HEK293 (cell line): Measurements from ENCODE around the gene POU2AF1.

ENCODE experiments used
- CTCF ChIA-PET: fragments of 350-600 bp; formaldehyde crosslinking; extraction: SDS; loops from one replicate; lab custom pipeline; 2021; ENCODE audit warnings: antibody characterized with exemption; lab: Yijun Ruan, JAX
- POLR2A ChIA-PET: fragments of 300-600 bp; formaldehyde crosslinking; extraction: SDS; loops from one replicate; lab custom pipeline; 2020; ENCODE audit warnings: antibody characterized with exemption, inconsistent platforms; lab: Yijun Ruan, JAX
- H3K27ac ChIP-seq: fragments of 200-500 bp; sonication (Bioruptor generic); 2 replicates; pipeline ENCODE4 v1.5.1; 2014; ENCODE audit warnings: low read depth, low read length, control low read depth, inconsistent platforms; ENCODE audit errors: extremely low read depth
- H3K36me3 ChIP-seq, 2 experiments: fragments of 200-500 bp in 1 of 2; sonication (Bioruptor generic) in 1 of 2; 1 replicate in 1 of 2; 2 replicates in 1 of 2; pipeline ENCODE4 v1.5.1; 2014 to 2017; ENCODE audit warnings: inconsistent platforms in 2 of 2, low read length in 2 of 2; ENCODE audit not compliant: control insufficient read depth in 2 of 2, insufficient read depth in 1 of 2
- H3K4me1 ChIP-seq: fragments of 200-500 bp; sonication (Bioruptor generic); 2 replicates; pipeline ENCODE4 v1.5.1; 2014; ENCODE audit warnings: mild to moderate bottlenecking, low read length, inconsistent platforms; ENCODE audit not compliant: control insufficient read depth, insufficient read depth
- H3K4me3 ChIP-seq: 2 replicates; pipeline ENCODE4 v1.5.1; 2011; ENCODE audit warnings: low read depth, mild to moderate bottlenecking, control low read depth, low read length, moderate library complexity
- H3K9me3 ChIP-seq: fragments of 200-500 bp; sonication (Bioruptor generic); 2 replicates; pipeline ENCODE4 v1.5.1; 2014; ENCODE audit warnings: low read depth, low read length, inconsistent platforms; ENCODE audit not compliant: control insufficient read depth, insufficient read depth
- BCL11B ChIP-seq: fragments of 450-650 bp; formaldehyde crosslinking; IDR thresholded peaks from 2 replicates; pipeline ENCODE4 v1.5.1; 2016; ENCODE audit warnings: low read depth, missing biosample characterization, missing genetic modification characterization
- FEZF1 ChIP-seq: fragments of 450-650 bp; formaldehyde crosslinking; IDR thresholded peaks from 2 replicates; pipeline ENCODE4 v1.5.1; 2016; ENCODE audit warnings: missing biosample characterization, missing genetic modification characterization
- GFI1B ChIP-seq: fragments of 450-650 bp; formaldehyde crosslinking; IDR thresholded peaks from 2 replicates; pipeline ENCODE4 v1.5.1; 2016; ENCODE audit warnings: missing biosample characterization, missing genetic modification characterization
- GLIS1 ChIP-seq: fragments of 450-650 bp; formaldehyde crosslinking; IDR thresholded peaks from 2 replicates; pipeline ENCODE4 v1.5.1; 2016; ENCODE audit warnings: missing biosample characterization, missing genetic modification characterization
- IKZF3 ChIP-seq: fragments of 450-650 bp; IDR thresholded peaks from 2 replicates; pipeline ENCODE4 v1.5.0; 2018; ENCODE audit warnings: missing biosample characterization, mild to moderate bottlenecking, missing genetic modification characterization, moderate library complexity
- KLF17 ChIP-seq: fragments of 450-650 bp; formaldehyde crosslinking; IDR thresholded peaks from 2 replicates; pipeline ENCODE4 v1.5.1; 2016; ENCODE audit warnings: missing biosample characterization, missing genetic modification characterization
- RBAK ChIP-seq: fragments of 450-650 bp; formaldehyde crosslinking; IDR thresholded peaks from 2 replicates; pipeline ENCODE4 v1.5.1; 2016; ENCODE audit warnings: missing biosample characterization, missing genetic modification characterization
- SALL2 ChIP-seq: fragments of 450-650 bp; formaldehyde crosslinking; IDR thresholded peaks from 2 replicates; pipeline ENCODE4 v1.5.0; 2017; ENCODE audit warnings: missing biosample characterization, mild to moderate bottlenecking, missing genetic modification characterization, borderline replicate concordance
- SP3 ChIP-seq: fragments of 450-650 bp; formaldehyde crosslinking; IDR thresholded peaks from 2 replicates; pipeline ENCODE4 v1.5.1; 2016; ENCODE audit warnings: missing biosample characterization, missing genetic modification characterization
- ZBTB17 ChIP-seq: fragments of 450-650 bp; formaldehyde crosslinking; IDR thresholded peaks from 2 replicates; pipeline ENCODE4 v1.5.1; 2016; ENCODE audit warnings: missing biosample characterization, missing genetic modification characterization
- ZBTB21 ChIP-seq: fragments of 450-650 bp; formaldehyde crosslinking; IDR thresholded peaks from 2 replicates; pipeline ENCODE4 v1.5.1; 2017; ENCODE audit warnings: missing biosample characterization, missing genetic modification characterization
- ZNF10 ChIP-seq: fragments of 450-650 bp; formaldehyde crosslinking; IDR thresholded peaks from 2 replicates; pipeline ENCODE4 v1.5.1; 2017; ENCODE audit warnings: missing biosample characterization, missing genetic modification characterization
- ZNF157 ChIP-seq: fragments of 450-650 bp; formaldehyde crosslinking; IDR thresholded peaks from 2 replicates; pipeline ENCODE4 v1.5.1; 2016; ENCODE audit warnings: missing biosample characterization, missing genetic modification characterization
- ZNF266 ChIP-seq: fragments of 450-650 bp; formaldehyde crosslinking; IDR thresholded peaks from 2 replicates; pipeline ENCODE4 v1.5.1; 2016; ENCODE audit warnings: missing biosample characterization, missing genetic modification characterization, low read depth
- ZNF292 ChIP-seq: fragments of 450-650 bp; formaldehyde crosslinking; IDR thresholded peaks from 2 replicates; pipeline ENCODE4 v1.5.1; 2016; ENCODE audit warnings: low read depth, missing biosample characterization, missing genetic modification characterization, borderline replicate concordance
- ZNF324 ChIP-seq: fragments of 450-650 bp; formaldehyde crosslinking; IDR thresholded peaks from 2 replicates; pipeline ENCODE4 v1.5.1; 2016; ENCODE audit warnings: missing biosample characterization, missing genetic modification characterization
- ZNF335 ChIP-seq: fragments of 450-650 bp; formaldehyde crosslinking; conservative IDR thresholded peaks from 2 replicates; pipeline ENCODE4 v1.5.1; 2016; ENCODE audit warnings: missing biosample characterization, missing genetic modification characterization
- ZNF391 ChIP-seq: fragments of 450-650 bp; formaldehyde crosslinking; IDR thresholded peaks from 2 replicates; pipeline ENCODE4 v1.5.1; 2016; ENCODE audit warnings: low read depth, missing biosample characterization, missing genetic modification characterization, borderline replicate concordance
- ZNF544 ChIP-seq: fragments of 450-650 bp; formaldehyde crosslinking; IDR thresholded peaks from 2 replicates; pipeline ENCODE4 v1.5.0; 2017; ENCODE audit warnings: missing biosample characterization, missing genetic modification characterization
- ZNF610 ChIP-seq: fragments of 450-650 bp; formaldehyde crosslinking; IDR thresholded peaks from 2 replicates; pipeline ENCODE4 v1.5.1; 2016; ENCODE audit warnings: missing biosample characterization, missing genetic modification characterization, borderline replicate concordance
- ZNF701 ChIP-seq: fragments of 450-650 bp; formaldehyde crosslinking; IDR thresholded peaks from 2 replicates; pipeline ENCODE4 v1.5.1; 2016; ENCODE audit warnings: missing biosample characterization, missing genetic modification characterization
- ZNF837 ChIP-seq: fragments of 450-650 bp; formaldehyde crosslinking; IDR thresholded peaks from 2 replicates; pipeline ENCODE4 v1.5.1; 2016; ENCODE audit warnings: missing biosample characterization, missing genetic modification characterization
- TF ChIP-seq, protein P1 (sequence below): fragments of 450-650 bp; formaldehyde crosslinking; IDR thresholded peaks from 2 replicates; pipeline ENCODE4 v1.5.1; 2016; ENCODE audit warnings: missing biosample characterization, missing genetic modification characterization, borderline replicate concordance
- TF ChIP-seq, protein P2 (sequence below): fragments of 450-650 bp; formaldehyde crosslinking; IDR thresholded peaks from 2 replicates; pipeline ENCODE4 v1.5.0; 2017; ENCODE audit warnings: missing biosample characterization, missing genetic modification characterization, borderline replicate concordance
- TF ChIP-seq, protein P3 (sequence below): fragments of 450-650 bp; formaldehyde crosslinking; IDR thresholded peaks from 2 replicates; pipeline ENCODE4 v1.5.1; 2016; ENCODE audit warnings: missing biosample characterization, missing genetic modification characterization

The POU2AF1 gene

GRCh38 chr11:111336062-111336461 is 43.0 kb downstream of the POU2AF1 start:
- Histone ChIP-seq H3K27ac (no peak overlapping the region), H3K4me3 (no peak overlapping the region), H3K4me1 (peaks cover 4% of the 10 kb centered on the region; the same call in 1 of the 2 replicates), H3K9me3 (no peaks in the 10 kb centered on the region), H3K36me3 (no peaks in the 10 kb centered on the region)
- POLR2A ChIA-PET: interaction anchor here (0.6 kb wide), 1 partner anchor 15 kb away, joined by 4 read pairs; no protein-coding TSS in a partner anchor
- CTCF ChIA-PET: no interaction called here
- TF ChIP-seq ZNF335 (tag by site-specific recombination) (no peak), ZNF266 (tag by site-specific recombination) (no peak), SALL2 (tag by site-specific recombination) (no peak), ZBTB21 (tag by site-specific recombination) (no peak), ZNF391 (tag by site-specific recombination) (no peak), ZNF324 (tag by site-specific recombination) (no peak), IKZF3 (tag by site-specific recombination) (no peak), FEZF1 (tag by site-specific recombination) (no peak), ZNF837 (tag by site-specific recombination) (no peak), RBAK (tag by site-specific recombination) (no peak), ZNF157 (tag by site-specific recombination) (no peak), ZNF10 (tag by site-specific recombination) (no peak), ZNF292 (no peak), BCL11B (tag by site-specific recombination) (no peak), SP3 (tag by site-specific recombination) (no peak), GLIS1 (no peak), GFI1B (no peak)
- TF ChIP-seq, protein P1, sequence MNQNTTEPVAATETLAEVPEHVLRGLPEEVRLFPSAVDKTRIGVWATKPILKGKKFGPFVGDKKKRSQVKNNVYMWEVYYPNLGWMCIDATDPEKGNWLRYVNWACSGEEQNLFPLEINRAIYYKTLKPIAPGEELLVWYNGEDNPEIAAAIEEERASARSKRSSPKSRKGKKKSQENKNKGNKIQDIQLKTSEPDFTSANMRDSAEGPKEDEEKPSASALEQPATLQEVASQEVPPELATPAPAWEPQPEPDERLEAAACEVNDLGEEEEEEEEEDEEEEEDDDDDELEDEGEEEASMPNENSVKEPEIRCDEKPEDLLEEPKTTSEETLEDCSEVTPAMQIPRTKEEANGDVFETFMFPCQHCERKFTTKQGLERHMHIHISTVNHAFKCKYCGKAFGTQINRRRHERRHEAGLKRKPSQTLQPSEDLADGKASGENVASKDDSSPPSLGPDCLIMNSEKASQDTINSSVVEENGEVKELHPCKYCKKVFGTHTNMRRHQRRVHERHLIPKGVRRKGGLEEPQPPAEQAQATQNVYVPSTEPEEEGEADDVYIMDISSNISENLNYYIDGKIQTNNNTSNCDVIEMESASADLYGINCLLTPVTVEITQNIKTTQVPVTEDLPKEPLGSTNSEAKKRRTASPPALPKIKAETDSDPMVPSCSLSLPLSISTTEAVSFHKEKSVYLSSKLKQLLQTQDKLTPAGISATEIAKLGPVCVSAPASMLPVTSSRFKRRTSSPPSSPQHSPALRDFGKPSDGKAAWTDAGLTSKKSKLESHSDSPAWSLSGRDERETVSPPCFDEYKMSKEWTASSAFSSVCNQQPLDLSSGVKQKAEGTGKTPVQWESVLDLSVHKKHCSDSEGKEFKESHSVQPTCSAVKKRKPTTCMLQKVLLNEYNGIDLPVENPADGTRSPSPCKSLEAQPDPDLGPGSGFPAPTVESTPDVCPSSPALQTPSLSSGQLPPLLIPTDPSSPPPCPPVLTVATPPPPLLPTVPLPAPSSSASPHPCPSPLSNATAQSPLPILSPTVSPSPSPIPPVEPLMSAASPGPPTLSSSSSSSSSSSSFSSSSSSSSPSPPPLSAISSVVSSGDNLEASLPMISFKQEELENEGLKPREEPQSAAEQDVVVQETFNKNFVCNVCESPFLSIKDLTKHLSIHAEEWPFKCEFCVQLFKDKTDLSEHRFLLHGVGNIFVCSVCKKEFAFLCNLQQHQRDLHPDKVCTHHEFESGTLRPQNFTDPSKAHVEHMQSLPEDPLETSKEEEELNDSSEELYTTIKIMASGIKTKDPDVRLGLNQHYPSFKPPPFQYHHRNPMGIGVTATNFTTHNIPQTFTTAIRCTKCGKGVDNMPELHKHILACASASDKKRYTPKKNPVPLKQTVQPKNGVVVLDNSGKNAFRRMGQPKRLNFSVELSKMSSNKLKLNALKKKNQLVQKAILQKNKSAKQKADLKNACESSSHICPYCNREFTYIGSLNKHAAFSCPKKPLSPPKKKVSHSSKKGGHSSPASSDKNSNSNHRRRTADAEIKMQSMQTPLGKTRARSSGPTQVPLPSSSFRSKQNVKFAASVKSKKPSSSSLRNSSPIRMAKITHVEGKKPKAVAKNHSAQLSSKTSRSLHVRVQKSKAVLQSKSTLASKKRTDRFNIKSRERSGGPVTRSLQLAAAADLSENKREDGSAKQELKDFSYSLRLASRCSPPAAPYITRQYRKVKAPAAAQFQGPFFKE: no peak
- TF ChIP-seq, protein P2, sequence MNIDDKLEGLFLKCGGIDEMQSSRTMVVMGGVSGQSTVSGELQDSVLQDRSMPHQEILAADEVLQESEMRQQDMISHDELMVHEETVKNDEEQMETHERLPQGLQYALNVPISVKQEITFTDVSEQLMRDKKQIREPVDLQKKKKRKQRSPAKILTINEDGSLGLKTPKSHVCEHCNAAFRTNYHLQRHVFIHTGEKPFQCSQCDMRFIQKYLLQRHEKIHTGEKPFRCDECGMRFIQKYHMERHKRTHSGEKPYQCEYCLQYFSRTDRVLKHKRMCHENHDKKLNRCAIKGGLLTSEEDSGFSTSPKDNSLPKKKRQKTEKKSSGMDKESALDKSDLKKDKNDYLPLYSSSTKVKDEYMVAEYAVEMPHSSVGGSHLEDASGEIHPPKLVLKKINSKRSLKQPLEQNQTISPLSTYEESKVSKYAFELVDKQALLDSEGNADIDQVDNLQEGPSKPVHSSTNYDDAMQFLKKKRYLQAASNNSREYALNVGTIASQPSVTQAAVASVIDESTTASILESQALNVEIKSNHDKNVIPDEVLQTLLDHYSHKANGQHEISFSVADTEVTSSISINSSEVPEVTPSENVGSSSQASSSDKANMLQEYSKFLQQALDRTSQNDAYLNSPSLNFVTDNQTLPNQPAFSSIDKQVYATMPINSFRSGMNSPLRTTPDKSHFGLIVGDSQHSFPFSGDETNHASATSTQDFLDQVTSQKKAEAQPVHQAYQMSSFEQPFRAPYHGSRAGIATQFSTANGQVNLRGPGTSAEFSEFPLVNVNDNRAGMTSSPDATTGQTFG (tag by site-specific recombination): no peak

- ChIA-PET CTCF (no interaction called here), POLR2A (no interaction called here)
- no peaks in the 10 kb centered on the region for H3K36me3 ChIP-seq
- peak overlapping the region; percentile 37; the same call in 1 of the 2 replicates for H3K27ac ChIP-seq
- no peak overlapping the region for H3K4me3 ChIP-seq
- no peaks in the 10 kb centered on the region for H3K9me3 ChIP-seq
- peaks cover 4% of the 10 kb centered on the region; the same call in 1 of the 2 replicates for H3K4me1 ChIP-seq
- TF ChIP-seq KLF17 (tag by site-specific recombination) (no peak), ZNF610 (tag by site-specific recombination) (no peak), ZNF544 (tag by site-specific recombination) (no peak), ZBTB17 (tag by site-specific recombination) (no peak), ZNF701 (tag by site-specific recombination) (no peak)
- TF ChIP-seq, protein P3, sequence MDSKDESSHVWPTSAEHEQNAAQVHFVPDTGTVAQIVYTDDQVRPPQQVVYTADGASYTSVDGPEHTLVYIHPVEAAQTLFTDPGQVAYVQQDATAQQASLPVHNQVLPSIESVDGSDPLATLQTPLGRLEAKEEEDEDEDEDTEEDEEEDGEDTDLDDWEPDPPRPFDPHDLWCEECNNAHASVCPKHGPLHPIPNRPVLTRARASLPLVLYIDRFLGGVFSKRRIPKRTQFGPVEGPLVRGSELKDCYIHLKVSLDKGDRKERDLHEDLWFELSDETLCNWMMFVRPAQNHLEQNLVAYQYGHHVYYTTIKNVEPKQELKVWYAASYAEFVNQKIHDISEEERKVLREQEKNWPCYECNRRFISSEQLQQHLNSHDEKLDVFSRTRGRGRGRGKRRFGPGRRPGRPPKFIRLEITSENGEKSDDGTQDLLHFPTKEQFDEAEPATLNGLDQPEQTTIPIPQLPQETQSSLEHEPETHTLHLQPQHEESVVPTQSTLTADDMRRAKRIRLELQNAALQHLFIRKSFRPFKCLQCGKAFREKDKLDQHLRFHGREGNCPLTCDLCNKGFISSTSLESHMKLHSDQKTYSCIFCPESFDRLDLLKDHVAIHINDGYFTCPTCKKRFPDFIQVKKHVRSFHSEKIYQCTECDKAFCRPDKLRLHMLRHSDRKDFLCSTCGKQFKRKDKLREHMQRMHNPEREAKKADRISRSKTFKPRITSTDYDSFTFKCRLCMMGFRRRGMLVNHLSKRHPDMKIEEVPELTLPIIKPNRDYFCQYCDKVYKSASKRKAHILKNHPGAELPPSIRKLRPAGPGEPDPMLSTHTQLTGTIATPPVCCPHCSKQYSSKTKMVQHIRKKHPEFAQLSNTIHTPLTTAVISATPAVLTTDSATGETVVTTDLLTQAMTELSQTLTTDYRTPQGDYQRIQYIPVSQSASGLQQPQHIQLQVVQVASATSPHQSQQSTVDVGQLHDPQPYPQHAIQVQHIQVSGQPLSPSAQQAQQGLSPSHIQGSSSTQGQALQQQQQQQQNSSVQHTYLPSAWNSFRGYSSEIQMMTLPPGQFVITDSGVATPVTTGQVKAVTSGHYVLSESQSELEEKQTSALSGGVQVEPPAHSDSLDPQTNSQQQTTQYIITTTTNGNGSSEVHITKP (tag by site-specific recombination): no peak
Measured at GRCh38 chr11:111335549-111335948, 43.5 kb downstream of the POU2AF1 start.
